Effector memory CD8-positive, alpha-beta T cell (primary cell): Measurements from ENCODE around the gene BAHCC1.

Experiments used
- ATAC-seq: fragments of 150-1000 bp; cut with Tn5 transposase; replicated peaks from 2 replicates; pipeline ENCODE4 v1.10.0; 2021; ENCODE audit warnings: mild to moderate bottlenecking, moderate library complexity
- DNase-seq, 3 experiments: peaks; one replicate each; pipeline ENCODE4 v3.0.0; 2021
- H3K27ac Mint-ChIP-seq, 2 donors: one replicate each; pipeline ENCODE4 v1.8.0; 2022; ENCODE audit warnings: mild to moderate bottlenecking in 2 of 2, mixed read lengths in 2 of 2, moderate library complexity in 2 of 2
- H3K27me3 Mint-ChIP-seq, 2 donors: one replicate each; pipeline ENCODE4 v1.8.0; 2022; ENCODE audit warnings: mixed read lengths in 2 of 2
- H3K36me3 Mint-ChIP-seq: one replicate; pipeline ENCODE4 v1.8.0; 2022; ENCODE audit warnings: mild to moderate bottlenecking, moderate library complexity, mixed read lengths; ENCODE audit not compliant: insufficient read depth
- H3K4me1 Mint-ChIP-seq, 2 donors: one replicate each; pipeline ENCODE4 v1.8.0; 2022; ENCODE audit warnings: low read depth in 2 of 2, mixed read lengths in 2 of 2
- H3K4me3 Mint-ChIP-seq, 2 donors: one replicate each; pipeline ENCODE4 v1.8.0; 2022; ENCODE audit warnings: mild to moderate bottlenecking in 2 of 2, mixed read lengths in 2 of 2, moderate library complexity in 2 of 2
- H3K9me3 Mint-ChIP-seq, 2 donors: one replicate each; pipeline ENCODE4 v1.8.0; 2022; ENCODE audit warnings: mixed read lengths in 2 of 2

The BAHCC1 gene

DNA sequence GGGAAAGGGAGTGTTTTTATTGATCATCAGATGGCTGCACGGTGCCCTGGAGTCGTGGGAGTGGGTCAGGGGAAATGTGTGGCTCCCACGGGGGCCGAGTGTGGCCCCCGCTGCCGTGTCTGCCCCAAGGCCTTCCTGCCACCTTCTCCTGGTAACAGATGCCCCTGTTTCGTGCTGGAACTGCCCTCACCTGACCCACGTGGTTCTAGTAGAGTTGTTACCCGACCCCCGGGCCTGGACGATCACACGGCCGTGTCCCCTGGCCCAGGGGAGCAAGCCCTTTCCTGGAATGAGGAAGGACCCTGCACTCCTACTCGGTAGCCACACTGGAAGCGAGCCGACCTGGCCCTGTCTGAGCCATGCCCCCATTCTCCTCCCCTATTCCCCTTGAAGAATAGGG is 79.7 kb downstream of the BAHCC1 start:
- H3K9me3 Mint-ChIP-seq: no peaks in the 10 kb centered on the region
- peaks cover 13 to 29% of the 10 kb centered on the region in 2 donors for H3K27me3 Mint-ChIP-seq
- no peak overlapping the region for H3K27ac Mint-ChIP-seq
- H3K4me1 Mint-ChIP-seq: no peaks in the 10 kb centered on the region
- no peak overlapping the region for H3K4me3 Mint-ChIP-seq
- DNase-seq (no peak), ATAC-seq (no peak)
- no peaks in the 10 kb centered on the region for H3K36me3 Mint-ChIP-seq

GRCh38 chr17:81476097-81476496 is 80.8 kb downstream of the BAHCC1 start:
- no peaks in the 10 kb centered on the region for H3K36me3 Mint-ChIP-seq
- no peaks in the 10 kb centered on the region for H3K4me1 Mint-ChIP-seq
- H3K27me3 Mint-ChIP-seq: peaks cover 20 to 40% of the 10 kb centered on the region in 2 donors
- H3K4me3 Mint-ChIP-seq: no peak overlapping the region
- no peak overlapping the region for H3K27ac Mint-ChIP-seq
- ATAC-seq (no peak), DNase-seq (no peak)
- no peaks in the 10 kb centered on the region for H3K9me3 Mint-ChIP-seq

DNA sequence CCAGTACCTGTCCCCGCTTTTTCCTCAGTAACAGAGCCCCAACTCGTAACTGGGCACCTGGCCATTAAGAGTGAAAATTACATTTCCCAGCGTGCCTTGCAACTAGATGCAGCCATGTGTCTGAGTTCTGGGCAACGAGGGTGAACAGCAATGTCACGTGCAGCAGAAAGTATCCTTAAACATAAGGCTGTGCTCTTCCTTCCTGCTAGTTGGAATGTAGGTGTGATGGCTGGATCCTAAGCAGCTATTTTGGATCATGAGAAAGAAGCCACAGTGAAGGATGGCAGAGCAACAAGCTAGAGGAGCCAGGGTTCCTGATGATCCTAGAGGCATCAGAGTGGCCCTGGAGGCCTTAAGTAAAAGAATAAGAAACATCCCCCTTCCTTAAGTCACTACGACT is 81.4 kb downstream of the BAHCC1 start:
- DNase-seq (no peak), ATAC-seq (no peak)
- Mint-ChIP-seq H3K27ac (no peak overlapping the region), H3K4me3 (no peak overlapping the region), H3K36me3 (no peaks in the 10 kb centered on the region), H3K9me3 (no peaks in the 10 kb centered on the region), H3K27me3 (peaks cover 20 to 41% of the 10 kb centered on the region in 2 donors), H3K4me1 (peaks cover 0 to under 1% of the 10 kb centered on the region in 2 donors)

DNA sequence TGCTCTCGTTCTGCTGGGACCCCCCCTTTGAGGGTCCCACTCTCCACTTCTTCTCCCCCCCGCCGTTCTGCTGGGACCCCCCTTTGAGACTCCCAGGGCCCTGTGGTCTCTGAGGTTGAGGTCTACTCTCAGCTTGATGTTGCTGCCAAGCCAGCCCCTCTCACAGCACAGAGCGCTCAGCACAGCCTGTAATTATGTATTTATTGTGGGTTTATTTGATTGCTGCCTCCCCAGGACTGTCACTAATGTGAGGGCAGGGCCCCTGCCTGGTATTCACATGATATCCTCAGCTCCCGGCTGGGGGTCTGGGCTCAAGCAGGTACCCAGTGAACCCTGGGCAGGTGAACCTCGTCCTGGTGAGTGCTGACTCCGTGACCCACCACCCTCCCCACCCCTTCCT is 81.9 kb downstream of the BAHCC1 start:
- DNase-seq (no peak), ATAC-seq (no peak)
- Mint-ChIP-seq H3K27ac (no peak overlapping the region), H3K4me1 (peaks cover 0 to 4% of the 10 kb centered on the region in 2 donors), H3K4me3 (no peak overlapping the region), H3K36me3 (no peaks in the 10 kb centered on the region), H3K9me3 (no peaks in the 10 kb centered on the region), H3K27me3 (peaks cover 26 to 47% of the 10 kb centered on the region in 2 donors)

- H3K4me1 Mint-ChIP-seq: peaks cover 0 to 4% of the 10 kb centered on the region in 2 donors
- no peak for ATAC-seq
- H3K27me3 Mint-ChIP-seq: peaks cover 34 to 56% of the 10 kb centered on the region in 2 donors
- no peak for DNase-seq
- H3K36me3 Mint-ChIP-seq: peaks cover 3% of the 10 kb centered on the region
- no peak overlapping the region for H3K4me3 Mint-ChIP-seq
- H3K9me3 Mint-ChIP-seq: no peaks in the 10 kb centered on the region
- no peak overlapping the region for H3K27ac Mint-ChIP-seq
Measured at GRCh38 chr17:81478119-81478518, 82.9 kb downstream of the BAHCC1 start.

GRCh38 chr17:81479175-81480071 is 84.2 kb downstream of the BAHCC1 start:
- peaks cover 5% of the 10 kb centered on the region for H3K36me3 Mint-ChIP-seq
- DNase-seq (no peak), ATAC-seq (no peak)
- H3K9me3 Mint-ChIP-seq: no peaks in the 10 kb centered on the region
- peaks cover 0 to 4% of the 10 kb centered on the region in 2 donors for H3K4me1 Mint-ChIP-seq
- H3K4me3 Mint-ChIP-seq: no peak overlapping the region
- H3K27me3 Mint-ChIP-seq: peaks cover 34 to 60% of the 10 kb centered on the region in 2 donors
- no peak overlapping the region for H3K27ac Mint-ChIP-seq

DNA sequence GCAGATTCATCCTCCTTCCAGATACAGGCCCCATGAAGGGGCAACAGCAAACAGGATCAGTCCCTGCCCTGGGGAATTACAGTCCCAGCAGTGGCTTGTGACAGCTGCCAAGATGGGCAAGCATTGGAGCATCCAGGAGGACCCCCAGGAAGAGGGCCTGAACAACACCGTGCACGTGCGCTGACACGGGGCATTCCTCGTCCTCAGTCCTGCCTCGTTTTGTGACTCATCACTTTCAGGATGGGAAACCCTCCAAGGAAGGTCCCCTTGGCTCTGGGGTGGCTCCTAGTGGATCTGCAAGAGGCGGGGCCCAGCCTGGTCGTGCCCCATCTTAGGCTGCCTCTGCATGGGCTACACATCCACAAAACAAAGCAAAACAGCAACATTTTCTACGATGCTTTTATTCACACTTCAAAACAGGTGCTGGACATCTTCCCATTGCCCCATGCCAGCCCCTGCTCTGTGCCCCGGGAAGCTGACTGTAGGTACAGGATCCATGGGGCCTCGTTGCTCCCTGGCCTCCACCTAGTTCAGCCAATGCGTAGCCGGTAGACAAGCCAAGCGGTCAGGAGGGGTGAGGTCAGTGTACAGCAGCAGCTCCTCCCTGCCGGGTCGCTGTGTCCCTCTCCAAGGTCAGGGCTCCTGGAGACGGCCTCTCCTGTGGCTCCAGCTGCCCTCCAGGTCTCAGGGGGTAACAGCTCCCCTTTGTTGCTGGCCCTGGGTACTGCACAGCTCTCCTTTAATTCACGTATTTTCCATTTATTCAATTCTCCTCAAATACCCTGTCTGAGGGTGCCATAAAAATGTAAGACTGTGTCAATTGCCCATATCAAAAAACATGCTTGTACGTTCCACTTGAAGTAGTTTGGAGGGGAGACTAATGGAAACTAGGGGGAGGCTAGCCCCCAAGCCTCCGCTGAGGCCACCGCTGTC is 85.1 kb downstream of the BAHCC1 start:
- peaks cover 34 to 60% of the 10 kb centered on the region in 2 donors for H3K27me3 Mint-ChIP-seq
- DNase-seq (no peak), ATAC-seq (no peak)
- no peaks in the 10 kb centered on the region for H3K9me3 Mint-ChIP-seq
- H3K4me1 Mint-ChIP-seq: peaks cover 0 to 4% of the 10 kb centered on the region in 2 donors
- H3K36me3 Mint-ChIP-seq: peaks cover 5% of the 10 kb centered on the region
- no peak overlapping the region for H3K4me3 Mint-ChIP-seq
- no peak overlapping the region for H3K27ac Mint-ChIP-seq

DNA sequence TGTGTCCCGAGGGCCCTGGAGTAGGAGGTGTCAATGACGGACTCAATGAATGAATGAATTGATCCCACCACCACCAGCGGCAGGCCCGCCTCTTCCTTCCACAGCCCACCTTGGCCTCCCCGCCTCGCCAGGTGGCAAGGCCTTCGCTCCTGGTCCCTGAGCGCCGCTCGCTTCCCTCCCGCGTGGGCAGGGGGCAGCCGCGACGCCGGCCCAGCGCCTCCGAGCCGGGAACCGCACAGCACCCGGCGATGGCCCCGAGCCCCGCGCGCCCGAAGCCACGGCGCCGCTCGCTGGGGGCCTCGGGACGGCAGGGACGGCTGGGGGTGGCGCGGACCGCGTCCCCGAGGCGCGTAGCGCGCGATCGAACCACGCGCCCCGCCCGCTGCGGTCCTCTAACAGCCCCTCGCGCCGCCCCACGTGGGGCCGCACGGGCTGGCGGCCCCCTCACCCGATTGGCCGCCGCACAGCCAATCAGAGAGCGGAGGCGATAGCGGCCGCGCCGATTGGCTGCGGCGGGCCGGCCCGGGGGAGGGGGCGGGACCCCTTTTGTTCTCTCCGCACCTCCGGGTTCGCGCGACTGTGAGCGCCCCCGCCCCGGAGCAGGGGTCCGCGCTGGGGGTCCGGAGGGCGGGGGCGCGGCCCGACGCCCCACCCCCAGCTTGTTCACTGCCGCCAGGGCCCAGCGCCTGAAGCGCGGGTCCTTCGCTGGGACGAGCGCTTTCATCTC is 86.0 kb downstream of the BAHCC1 start:
- peaks cover 0 to 4% of the 10 kb centered on the region in 2 donors for H3K4me1 Mint-ChIP-seq
- no peak overlapping the region for H3K27ac Mint-ChIP-seq
- H3K27me3 Mint-ChIP-seq: peaks cover 39 to 65% of the 10 kb centered on the region in 2 donors
- peak overlapping the region; percentile 41 to 60 for H3K4me3 Mint-ChIP-seq
- ATAC-seq (peak; percentile 45), DNase-seq (peak in 2 of 3 experiments; percentile 16 to 25)
- H3K9me3 Mint-ChIP-seq: no peaks in the 10 kb centered on the region
- peaks cover 5% of the 10 kb centered on the region for H3K36me3 Mint-ChIP-seq

- Mint-ChIP-seq H3K4me3 (peak overlapping the region; percentile 41 to 60), H3K27ac (no peak overlapping the region), H3K36me3 (peaks cover 5% of the 10 kb centered on the region), H3K4me1 (peaks cover 0 to 4% of the 10 kb centered on the region in 2 donors), H3K9me3 (no peaks in the 10 kb centered on the region), H3K27me3 (peaks cover 41 to 64% of the 10 kb centered on the region in 2 donors)
- DNase-seq (no peak), ATAC-seq (no peak)
Measured at GRCh38 chr17:81481815-81482505, 86.7 kb downstream of the BAHCC1 start.

DNA sequence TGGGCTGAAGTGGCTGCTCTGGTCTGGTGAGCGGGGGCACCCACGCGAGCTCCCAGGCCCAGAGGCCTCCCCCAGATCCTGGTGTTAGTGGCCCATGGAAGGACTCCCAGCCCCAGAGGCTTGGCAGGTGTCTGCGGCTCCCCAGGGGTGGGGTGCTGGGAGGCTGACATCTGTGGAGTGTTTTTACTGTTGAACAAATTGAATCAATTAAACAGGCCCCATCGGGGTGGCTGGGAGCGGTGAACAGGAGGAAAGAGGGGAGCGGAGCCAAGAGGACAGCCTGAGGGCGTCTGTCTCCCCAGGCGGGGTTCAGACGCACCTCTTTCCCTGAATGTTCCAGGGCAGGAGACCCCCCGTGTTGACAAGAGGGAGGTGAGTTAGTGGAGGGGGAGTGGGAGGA is 87.4 kb downstream of the BAHCC1 start:
- Mint-ChIP-seq H3K9me3 (no peaks in the 10 kb centered on the region), H3K36me3 (peaks cover 5% of the 10 kb centered on the region), H3K27ac (no peak overlapping the region), H3K4me1 (peaks cover 0 to 4% of the 10 kb centered on the region in 2 donors), H3K27me3 (peaks cover 41 to 57% of the 10 kb centered on the region in 2 donors), H3K4me3 (peak overlapping the region; percentile 16 to 41)
- ATAC-seq: no peak
- no peak for DNase-seq

GRCh38 chr17:81483085-81483861 is 88.0 kb downstream of the BAHCC1 start:
- peaks cover 0 to 4% of the 10 kb centered on the region in 2 donors for H3K4me1 Mint-ChIP-seq
- peak in 1 of 3 experiments; percentile 12 for DNase-seq

DNA sequence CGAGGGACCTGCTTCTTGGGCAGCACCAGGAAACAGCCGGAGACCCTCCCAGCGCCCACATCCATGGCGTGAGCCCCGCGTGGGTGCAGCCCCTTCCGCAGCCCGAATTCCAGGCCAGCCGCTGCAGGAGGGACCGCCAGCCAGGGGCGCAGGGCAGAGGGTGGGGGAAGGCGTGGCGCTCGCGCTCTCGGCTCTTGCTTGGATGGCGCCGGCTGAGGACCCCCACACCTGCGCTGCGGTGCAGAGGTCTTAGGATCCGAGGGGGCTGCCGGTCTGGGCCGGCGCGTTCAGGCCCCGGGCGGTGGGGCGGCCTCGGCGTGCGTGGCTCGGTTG is 88.6 kb downstream of the BAHCC1 start:
- H3K4me3 Mint-ChIP-seq: peak overlapping the region in 1 of 2 donors; percentile 41

More at GRCh38 chr17:81483085-81483861, 88.0 kb downstream of the BAHCC1 start:
- peaks cover 36 to 51% of the 10 kb centered on the region in 2 donors for H3K27me3 Mint-ChIP-seq
- peak overlapping the region; percentile 16 to 41 for H3K4me3 Mint-ChIP-seq
- H3K27ac Mint-ChIP-seq: no peak overlapping the region
- H3K36me3 Mint-ChIP-seq: peaks cover 5% of the 10 kb centered on the region
- no peak for ATAC-seq
- H3K9me3 Mint-ChIP-seq: no peaks in the 10 kb centered on the region

More for the DNA sequence above, 88.6 kb downstream of the BAHCC1 start:
- Mint-ChIP-seq H3K27me3 (peaks cover 36 to 49% of the 10 kb centered on the region in 2 donors), H3K4me1 (peaks cover 0 to 4% of the 10 kb centered on the region in 2 donors), H3K27ac (no peak overlapping the region), H3K36me3 (peaks cover 5% of the 10 kb centered on the region), H3K9me3 (no peaks in the 10 kb centered on the region)
- no peak for ATAC-seq
- no peak for DNase-seq
